Ureter (tissue), 1 donor: ENCODE measurements around the gene ATP2B3. TPM values are rescaled to one million over a fixed set of nuclear protein-coding genes. Genes with fewer than 3 reads are reported as not detected.

ENCODE experiments used
- DNase-seq: peaks from one replicate; pipeline ENCODE4 v3.0.0-alpha.2; 2020; ENCODE audit warnings: low spot score
- total RNA-seq: library from RNA; stranded (reverse); gene quantifications from one replicate; pipeline ENCODE4 v1.2.4, GENCODE V29; 2023
- donor health status: DM: yes; HTN: yes; CAD: no.

The ATP2B3 gene
- total RNA-seq, 1 donor from 2014 or later: not detected

DNA sequence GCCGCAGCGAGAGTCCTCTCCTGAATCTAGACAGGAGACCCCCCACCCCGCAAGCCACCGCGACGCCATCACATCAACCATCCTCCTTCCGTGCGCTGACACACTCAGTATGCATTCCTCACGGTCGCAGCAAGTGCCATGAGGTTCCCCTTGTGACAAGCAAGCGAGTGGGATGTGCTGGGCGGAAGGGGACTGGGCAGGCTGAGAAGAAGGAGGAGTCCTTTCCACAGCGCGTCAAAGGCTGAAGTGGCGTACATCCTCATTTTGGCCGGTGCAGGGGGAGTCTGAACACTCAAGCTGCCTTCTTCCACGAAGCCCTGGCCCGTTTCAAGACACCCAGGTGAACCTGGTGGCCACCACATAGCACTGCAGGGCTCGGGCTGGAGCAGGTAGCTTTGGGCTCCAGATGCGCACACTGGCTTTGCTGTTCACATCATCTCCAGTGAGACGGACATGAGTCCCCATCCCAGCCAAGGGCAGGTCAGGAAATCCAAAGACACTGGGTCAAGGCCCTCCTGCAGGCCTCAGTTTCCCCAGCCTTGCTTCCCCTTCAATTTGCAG lies 51.1 kb downstream of the ATP2B3 start:
- no peak for DNase-seq

DNA sequence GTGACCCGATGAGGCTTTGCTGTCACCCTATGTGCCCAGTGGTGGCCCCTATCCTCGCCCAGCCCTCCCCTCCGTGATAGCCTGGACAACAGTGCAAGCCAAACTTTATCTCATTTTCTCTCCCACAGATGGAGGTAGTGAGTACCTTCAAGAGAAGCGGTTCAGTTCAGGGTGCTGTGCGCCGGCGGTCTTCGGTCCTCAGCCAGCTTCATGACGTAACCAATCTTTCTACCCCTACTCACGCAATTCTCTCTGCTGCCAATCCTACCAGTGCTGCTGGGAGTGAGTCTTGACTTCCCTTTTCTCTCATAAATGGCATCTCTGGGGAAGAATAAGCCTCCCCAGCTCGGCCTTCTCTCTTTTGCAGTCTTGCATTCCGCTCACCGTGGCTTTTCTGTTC lies 52.0 kb downstream of the ATP2B3 start:
- no peak for DNase-seq

DNA sequence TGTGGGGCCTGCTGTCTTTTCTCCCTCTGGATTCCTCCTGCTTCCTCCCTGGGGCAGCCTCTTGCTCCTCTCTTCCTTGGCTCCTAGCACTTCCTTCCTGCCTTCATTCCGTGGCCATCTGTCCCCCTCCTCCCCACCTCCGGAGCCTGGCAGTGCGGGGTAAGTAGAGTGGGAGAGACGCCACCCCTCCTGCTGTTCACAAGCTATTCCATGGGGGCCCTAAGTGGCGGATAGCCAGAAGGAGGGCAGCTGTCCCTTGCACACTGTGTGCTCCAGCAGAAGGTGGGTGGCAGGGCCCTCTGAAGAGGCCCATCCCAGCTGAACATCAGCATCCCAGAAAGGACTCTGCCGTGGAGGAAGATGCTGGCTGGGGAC lies 54.1 kb downstream of the ATP2B3 start:
- no peak for DNase-seq

DNA sequence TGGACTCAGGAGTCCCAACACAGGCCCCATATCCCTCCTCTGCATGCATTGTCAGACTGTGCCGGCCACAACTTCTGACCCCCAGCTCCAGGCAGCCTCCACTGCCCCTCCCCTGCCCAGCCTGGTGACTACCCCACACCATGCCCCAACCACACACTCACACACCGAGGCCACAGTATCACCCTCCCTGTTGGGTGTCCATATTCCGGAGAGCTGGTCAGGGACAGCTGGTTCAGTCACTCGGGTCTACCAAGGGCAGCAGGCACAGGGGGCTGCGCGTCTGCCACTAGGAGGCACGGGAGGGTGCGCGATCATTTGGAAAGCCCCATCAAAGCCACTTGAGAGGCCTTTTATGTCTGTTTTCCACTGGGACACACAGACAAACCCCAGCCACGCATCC lies 55.2 kb downstream of the ATP2B3 start:
- no peak for DNase-seq

DNA sequence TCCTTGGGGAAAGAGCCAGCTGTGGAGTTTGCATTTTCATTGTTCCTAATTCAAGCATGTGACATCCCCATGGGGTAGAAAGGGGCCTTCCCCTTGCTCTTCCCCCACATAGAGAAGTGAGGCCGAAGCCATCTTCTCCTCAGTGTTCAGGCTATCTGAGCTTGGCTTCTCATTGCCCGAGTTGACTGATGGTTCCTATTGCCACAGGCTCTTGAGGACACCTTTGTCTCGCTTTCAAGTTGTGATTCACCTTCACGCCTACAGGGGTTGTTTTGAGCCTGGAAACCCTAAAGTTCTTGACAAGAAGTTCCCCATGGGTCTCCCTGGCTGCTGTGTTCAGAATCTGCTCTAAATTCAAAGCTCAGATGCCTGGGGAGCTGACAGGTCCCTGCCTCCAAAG lies 56.5 kb downstream of the ATP2B3 start:
- DNase-seq: no peak

DNA sequence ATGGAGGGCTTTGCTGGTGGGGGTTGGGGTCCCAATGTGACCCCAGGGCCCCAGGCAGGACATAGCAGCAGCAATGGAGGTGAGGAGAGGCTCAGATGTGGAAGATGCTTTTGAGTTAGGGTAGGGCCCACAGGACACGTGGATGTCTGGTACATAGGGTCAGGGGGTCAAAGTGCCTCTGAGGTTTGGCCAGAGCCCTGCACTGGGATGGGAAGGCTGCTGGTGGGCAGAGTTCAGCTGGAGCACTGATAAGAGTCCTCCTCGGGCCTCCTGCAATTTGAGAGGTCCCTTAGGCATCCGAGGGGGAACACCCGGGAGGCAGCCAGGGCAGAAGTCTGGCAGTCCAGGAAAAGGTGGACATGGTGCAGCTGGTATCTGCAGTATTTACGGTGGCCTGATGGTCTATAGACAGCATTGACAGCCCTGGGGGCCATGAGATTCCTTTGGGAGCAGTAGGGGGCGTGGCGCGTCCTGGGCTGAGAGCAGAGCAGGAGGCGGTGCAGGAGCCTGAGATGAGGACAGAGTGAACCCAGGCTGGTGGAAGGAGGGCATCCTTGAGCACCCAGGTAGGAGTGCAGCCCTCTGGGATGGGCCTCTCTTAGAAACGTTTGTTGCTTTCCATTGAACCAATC lies 58.9 kb downstream of the ATP2B3 start:
- DNase-seq: no peak

DNA sequence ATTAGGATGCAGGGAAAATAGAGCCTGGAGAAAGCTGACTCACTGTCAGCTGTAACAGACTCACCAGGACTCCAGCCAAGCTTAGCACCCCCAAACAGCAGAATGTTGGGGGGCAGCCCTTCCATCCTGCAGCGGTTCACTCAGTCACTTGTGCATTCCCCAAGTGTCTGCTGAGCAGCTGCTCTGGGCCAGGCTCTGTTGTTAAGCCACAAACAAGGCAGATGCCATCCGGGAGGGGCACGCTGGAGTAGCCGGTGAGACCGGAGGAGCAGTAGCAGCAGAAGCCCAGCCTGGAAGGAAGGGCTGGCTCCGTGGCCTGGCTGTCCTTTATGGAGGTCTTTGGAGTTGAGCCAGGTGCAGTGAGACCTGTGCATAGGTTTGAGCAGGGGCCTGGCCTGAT lies 59.5 kb downstream of the ATP2B3 start:
- DNase-seq: no peak

DNA sequence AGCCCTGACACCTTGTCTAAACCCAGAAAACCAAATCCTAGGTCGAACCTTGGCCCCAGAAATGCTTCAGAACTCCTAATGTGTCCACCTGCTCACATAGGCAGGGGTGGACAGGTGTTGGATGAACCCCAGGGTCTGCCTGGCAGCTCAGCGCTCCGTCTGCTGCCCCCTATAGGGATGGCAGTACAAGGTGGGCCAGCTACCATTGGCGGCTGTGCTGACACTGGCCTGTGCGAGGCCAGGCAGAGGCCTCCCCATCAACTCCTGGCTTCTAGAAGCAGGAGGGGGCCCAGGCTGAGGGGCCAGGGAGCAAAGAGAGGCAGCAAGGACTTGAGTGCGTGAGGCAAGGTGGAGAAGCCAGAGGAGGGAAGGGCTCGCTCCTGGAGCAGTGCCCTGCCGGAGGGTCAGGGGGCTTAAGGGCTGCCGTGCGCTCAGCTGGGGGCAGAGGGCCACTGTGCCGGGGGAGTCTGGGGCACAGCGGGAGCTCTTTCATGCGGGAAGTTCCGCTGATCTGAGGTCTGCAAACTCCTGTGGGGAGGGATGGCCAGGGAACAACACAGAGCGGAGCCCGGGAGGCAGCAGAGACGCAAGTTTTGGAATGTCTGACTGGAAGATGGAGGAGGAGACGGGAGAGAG lies 60.9 kb downstream of the ATP2B3 start:
- no peak for DNase-seq

DNA sequence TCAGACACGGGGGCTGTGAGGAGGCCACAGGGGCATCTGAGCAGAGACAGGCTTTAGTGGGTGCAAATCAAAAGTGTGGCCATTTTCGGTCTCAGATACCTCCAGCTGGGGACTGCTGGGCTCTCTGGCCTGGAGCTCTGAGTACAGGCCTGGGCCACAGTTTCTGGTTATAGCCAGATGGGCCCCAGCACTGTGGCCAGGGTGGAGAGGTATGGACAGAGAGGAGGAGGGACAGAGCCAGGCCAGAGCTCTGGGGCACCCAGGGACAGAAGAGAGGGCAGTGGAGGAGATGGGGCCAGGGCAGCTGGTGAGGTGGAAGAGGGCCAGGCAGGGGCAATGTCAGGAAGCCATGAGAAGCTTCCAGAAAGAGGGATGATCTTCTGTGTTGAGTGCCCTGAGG lies 61.4 kb downstream of the ATP2B3 start:
- no peak for DNase-seq

DNA sequence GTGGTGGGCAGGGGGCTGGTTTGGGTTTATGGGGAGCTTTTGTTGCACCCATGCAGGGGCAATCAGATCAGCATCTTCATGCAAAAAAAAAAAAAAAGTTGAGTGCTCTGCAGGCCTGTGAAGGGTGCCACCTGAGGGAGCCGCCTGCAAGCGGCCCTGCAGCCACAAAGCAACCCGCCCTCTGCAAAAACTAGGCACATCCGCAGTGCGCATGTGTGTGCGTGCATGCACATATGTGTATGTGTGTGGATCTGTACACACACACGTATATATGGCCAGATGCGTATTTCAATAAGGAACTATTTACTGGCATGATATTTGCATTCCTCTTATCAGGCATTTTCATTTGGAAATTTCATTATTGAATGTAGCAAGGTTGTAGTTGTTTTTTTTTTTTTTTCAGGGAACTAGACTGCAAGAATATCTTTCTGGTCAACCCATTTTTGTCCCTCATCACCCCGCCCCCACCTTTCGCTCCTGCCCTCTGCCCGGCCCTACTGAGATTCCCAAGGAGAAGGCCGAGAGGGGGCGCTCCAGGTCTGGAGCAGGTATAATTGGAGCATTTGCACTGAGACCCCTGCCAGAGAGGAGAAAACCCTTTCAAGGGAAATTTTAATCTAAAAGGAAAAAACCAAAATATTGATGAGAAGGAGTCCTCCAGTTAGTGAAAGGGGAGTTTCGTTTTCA lies 63.4 kb downstream of the ATP2B3 start:
- no peak for DNase-seq

DNA sequence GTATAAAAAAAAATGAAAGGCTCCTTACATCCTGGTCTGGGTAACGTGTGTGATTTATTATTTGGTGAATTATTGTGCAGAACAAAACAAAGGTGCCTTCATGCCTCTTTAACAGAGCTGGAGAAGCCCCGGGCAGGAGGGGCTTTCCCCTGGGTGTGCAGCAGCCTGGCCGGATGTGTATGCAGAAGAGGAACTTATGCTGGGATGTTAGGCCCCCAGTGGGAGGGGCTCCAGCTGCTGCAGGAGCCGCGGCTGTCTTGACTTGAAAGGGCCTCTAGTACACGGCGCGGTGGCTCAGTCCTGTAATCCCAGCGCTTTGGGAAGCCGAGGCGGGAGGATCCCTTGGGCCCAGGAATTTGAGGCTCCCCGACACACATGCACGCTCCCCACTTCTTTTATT lies 65.5 kb downstream of the ATP2B3 start:
- DNase-seq: no peak

DNA sequence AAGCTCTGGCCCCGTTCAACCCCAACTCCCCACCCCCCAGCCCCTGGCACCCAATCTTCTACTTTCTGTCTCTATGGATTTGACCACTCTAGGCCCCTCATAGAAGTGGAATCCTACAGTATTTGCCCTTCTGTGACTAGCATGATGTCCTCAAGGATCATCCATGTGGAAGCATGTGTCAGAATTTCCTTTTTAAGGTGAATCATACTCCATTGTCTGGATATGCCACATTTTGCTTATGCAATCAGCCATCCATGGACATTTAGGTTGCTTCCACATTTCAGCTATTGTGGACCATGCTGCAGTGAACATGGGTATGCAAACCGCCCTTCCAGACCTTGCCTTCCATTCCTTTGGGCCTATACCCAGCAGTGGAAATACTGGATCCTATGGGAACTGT lies 66.0 kb downstream of the ATP2B3 start:
- no peak for DNase-seq

DNA sequence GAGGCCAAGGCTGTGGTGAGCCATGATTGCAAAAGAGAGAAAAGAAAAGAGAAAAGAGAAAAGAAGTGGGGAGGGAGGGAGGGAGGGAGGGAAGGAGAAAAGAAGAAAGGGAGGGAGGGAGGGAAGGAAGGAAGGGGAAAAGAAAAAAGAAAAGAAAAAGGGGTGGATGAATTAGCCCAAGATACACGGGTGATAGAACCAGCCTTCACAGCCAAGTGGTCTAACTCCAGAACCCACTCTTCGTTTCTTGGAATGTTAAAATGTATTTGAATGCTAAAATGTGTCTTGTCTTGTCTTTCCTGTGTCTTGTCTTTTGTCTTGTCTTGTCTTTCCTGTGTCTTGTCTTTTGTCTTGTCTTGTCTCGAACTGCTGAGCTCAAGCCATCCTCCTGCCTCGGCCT lies 68.4 kb downstream of the ATP2B3 start:
- no peak for DNase-seq

DNA sequence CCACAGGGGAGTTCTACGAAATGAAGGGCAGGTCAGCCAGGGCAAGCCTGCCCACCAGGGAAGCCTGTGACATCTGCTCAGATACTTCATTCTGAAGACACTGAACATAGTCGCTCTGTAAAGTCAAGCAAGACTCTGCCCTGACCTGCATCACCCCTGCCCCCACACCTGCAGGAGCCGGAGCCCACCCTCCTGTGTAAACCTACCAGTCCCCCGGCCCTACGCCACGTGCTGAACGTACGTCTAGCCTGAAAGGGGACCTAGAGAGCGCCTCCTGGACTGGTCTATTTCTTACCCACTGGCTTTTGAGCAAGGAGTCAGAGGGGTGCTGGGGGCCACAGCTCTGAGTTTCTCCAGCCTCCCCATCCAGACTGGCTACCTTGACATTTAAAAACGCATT lies 69.9 kb downstream of the ATP2B3 start:
- no peak for DNase-seq

DNA sequence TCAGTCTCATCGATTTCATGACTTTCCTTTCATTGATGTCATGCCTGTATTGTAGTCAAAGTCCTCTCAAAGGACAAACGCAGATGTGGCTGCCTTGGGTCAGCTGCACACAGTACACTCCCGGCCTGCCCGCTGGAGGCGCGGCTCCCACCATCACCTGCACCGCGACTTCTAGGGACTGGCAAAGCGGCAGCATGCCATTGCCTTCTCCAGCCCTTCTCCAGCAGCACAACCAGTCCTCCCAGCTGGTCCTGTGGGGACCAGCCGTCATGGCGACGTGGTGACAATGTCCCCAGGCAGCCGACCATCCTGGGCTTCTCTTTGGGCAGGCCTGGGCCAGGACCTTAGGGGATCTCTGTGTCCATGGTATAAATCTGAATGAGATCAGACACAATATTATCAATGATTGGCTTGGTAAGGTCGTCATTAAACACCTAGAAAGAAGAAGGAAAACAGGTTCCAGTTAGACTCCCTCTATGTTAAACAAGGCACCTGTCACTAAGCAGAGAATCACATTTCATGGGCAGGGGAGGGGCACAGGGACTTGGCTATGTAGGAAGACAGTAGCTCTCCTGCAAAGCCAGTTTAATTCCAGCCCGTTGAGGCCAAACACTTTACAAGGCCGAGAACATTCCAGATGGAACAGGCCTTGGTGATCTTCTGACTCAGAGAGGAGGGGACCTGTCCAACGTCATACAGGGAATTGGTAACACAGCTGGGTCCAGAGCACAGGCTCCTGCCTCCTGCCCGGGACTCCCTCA lies 70.8 kb downstream of the ATP2B3 start:
- DNase-seq: no peak

DNA sequence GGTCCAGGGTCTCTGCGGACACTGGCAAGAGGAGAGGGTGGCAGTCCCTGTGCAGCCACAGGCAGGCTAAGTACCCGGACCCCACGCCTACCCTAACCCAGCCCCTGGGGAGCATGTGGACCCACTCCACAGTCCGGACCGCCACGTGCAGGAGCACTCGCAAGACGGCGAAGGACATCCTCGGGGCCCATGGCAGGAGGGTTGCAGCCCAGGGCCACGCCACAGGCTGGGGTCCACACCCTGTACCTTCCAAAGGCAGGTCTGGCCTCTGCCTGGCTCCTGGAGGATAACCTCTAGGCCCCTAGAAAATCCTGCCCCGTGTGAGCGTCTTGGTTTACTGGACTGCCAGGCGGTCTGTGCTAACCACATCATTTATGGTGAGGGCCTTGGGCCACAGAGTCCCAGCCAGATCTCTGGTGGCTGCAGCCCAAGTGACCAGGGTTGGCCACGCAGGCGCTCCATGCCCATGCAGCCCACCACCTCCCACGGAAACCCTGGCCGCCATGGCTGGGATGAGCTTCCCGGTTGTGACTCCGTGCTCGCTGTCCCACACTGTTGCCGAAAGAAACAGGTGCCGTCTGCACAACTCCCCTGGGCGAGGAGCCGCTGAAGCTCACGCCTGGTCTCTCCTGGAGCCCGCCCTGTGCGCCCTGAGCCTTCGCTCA lies 71.5 kb downstream of the ATP2B3 start:
- DNase-seq: no peak

DNA sequence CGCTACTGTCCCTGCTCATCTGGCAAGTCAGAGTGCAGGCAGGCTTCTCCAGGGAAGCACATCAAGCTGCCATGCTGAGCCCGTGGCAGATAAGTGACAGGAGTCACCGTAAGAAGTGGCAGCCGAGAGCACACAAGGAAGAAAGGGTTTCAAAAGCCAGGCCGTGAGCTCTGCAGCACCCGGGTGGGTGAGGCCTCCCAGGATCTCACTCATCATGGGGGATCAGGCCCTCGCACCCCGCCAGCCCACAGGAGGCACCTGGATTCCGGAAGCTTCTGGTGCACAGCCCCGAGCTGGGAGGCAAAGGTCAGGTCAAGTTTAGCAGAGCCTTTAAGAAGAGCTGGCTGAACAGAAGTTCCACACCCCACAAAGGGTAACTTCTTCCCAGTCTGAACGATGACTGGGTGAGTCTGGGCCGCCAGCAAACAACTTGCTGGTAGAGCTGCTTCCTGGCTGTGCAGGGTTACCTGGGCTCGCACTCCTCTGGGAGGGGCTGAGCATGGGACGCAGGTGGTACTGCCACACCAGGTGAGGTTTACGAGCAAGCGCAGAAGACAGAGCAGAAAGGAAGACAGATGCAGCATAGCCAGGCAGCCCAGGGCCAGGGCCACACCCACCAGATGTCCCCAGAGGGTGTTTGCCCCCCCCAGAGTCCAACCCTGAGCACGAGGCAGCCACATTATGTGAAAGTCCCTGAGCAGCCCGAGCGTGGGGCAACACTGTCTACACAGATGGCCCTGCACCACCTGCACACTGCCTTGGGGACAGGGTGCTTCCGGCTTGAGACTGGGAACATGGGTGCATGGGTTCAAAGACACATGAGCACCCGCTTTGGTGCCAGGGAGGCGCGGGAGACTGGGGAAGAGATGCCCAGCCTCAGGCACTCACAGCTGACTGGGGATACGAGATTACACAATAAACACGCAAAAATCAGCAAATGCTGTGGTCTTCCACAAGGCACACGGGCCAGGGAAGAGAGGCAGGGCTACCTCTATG lies 73.8 kb downstream of the ATP2B3 start:
- no peak for DNase-seq

DNA sequence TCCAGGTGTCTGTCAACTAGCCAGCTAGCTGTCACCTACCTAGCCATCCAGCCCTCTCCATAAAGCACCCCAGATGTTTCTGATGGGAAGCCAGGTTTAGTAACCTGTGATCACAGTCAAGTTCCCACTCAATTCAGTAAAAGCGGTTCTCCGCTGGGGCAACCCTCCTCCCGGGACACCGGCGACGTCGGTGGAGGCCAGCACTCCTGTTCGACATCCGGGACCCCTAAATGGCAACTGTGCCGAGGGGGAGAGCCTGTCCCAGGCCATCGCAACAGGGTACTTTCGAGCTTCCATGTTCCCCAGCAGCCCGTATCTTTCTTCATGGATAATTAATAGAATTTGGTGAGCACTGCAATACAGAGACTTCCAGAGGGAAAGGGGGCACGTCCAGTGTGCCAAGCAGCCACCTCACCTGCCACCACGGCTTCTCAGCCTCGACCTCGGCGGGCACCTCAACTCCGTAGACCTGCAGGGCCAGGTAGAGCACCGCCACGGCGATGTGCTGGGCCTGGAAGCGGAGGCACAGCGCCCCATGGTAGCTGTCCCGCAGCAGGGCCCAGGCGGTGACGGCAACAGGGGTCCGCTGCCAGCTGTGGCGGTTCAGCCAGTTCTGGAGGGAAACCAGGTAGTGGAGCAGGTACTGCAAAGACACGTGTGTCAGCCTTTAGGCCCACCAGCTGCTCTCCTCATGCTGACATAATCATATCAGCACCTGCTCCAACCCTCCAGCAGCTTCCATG lies 74.8 kb downstream of the ATP2B3 start:
- no peak for DNase-seq

DNA sequence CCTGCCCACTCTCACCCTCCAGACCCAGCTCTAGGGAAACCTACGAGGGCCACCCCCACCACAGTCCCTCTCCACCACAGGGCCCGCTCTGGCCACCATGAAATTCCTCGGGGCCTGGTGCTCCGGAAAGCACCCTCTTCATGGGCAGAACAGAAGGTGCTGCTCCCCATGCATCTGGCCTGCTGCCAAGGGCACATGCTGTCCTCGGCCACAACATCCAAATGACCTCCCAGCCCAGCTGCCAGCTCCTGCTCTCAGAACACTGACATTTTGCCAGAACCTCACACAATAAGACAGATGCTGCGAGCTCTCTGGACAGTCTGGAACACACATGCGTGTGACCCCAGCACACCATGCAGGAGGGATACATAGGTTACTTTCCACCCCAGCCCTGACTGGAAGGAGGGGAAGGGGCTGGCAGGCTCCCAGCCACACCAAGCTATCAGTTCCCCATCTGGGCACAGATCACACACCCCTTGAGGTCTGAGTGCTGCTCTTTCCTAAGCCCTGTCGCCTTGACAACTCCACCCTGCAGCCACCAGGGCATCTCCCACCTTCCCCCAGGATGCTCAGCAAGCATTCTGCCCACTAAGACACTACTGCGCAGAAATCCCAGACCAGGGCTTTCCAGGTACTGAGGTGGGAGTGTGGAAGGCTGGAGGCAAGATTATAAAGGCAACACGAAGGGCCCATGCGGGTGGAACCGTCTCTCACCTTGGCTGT lies 75.7 kb downstream of the ATP2B3 start:
- no peak for DNase-seq
